Stimulated activated CD4-positive, alpha-beta T cell treated with anti-CD3 and anti-CD28 coated beads, Interleukin-12 subunit alpha, Interleukin-12 subunit beta, amount 100 ng/mL, for 24 hours (primary cell): ENCODE data around the gene CADPS.
"Not testable (repeated sequence)": the region's sequence is repeated elsewhere in the genome, so short reads cannot be mapped to it uniquely, and the experiment has no call there.

Experiments used
- DNase-seq, 2 experiments: peaks; one replicate each; pipeline ENCODE4 v3.0.0-alpha.2; 2020; ENCODE audit warnings: low read depth in 2 of 2

CADPS gene

GRCh38 chr3:62600033-62600432 lies 275.2 kb downstream of the CADPS start:
- no peak for DNase-seq

DNA sequence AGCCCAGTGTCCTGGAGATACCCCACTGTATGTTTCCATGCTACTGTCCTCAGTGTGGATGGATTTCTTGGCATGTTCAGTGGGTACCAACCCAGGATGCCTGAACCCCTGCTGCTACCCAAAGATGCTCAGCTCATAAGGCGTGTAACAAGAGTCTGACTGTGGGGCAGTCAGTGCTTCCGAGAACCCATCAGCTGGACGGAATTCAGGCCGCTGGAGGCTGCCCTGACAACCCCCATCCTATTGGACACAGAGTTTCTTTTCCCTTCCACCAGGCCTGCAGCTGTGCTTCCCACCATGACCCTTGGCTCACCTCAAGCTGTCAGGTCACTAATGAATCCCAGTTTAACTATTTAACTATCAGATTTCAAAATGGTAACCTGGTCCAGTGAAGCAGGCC lies 277.7 kb downstream of the CADPS start:
- DNase-seq: no peak

DNA sequence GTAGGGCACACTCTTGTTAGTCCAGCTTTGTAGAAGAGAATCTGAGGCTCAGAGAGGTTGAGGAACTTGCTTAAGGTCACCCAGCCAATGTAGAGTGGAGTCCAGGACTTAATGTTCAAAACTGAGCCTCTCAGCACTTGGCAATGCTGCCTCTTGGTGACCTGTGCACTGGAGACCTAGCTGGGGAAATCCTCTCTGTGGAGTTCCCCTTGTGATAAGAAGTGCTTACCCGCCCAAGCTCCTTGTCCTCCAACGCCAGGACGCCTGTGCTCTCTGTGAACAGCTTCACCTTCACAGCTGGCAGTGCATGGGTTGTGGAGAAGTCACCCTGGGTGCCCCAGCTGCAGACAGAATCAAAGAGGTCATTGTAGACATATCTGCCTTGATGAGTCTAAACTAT lies 282.8 kb downstream of the CADPS start:
- no peak for DNase-seq

- no peak for DNase-seq
Observed at GRCh38 chr3:62589078-62589477, 286.1 kb downstream of the CADPS start.

- no peak for DNase-seq
Observed at GRCh38 chr3:62587579-62588031, 287.6 kb downstream of the CADPS start.

- DNase-seq: no peak
Observed at GRCh38 chr3:62587169-62587568, 288.0 kb downstream of the CADPS start.

DNA sequence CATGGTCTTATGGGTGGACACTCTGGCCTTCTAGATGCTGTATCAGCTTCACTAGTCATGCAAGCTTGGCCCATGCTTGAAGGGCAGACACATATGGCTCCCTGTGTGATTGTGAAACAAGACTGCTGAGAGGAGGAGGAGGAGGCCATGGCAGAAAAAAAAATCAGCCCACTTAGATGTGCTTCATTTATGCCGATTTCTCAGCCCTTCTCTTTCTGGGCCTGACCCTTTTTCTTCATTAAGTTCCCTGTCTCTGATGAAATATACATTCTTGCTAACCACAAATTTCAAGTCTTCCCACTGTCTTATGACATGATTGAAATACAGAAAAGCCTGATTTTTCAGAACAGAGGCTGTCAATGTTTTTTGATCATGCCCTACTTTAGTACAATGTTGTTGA lies 288.9 kb downstream of the CADPS start:
- DNase-seq: no peak

DNA sequence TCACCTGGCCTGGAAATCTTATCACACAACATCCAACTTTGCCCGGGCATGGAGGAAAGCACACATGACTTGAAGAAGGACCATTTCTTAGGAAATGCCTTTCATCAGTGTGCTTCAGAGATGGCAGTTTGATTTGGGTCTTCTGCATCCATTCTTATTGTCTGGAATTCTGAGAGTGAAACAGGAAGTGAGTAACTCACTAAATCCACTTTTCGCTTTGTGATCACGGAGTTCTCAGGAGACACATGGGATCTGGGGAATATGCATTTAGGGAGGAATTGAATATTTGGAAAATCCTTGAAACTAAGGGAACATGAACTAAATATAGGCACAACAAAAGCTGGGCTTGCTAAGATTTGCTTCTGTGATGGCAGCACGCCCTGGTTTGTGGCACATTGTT lies 289.4 kb downstream of the CADPS start:
- DNase-seq: no peak

GRCh38 chr3:62584636-62585035 lies 290.6 kb downstream of the CADPS start:
- DNase-seq: no peak

DNA sequence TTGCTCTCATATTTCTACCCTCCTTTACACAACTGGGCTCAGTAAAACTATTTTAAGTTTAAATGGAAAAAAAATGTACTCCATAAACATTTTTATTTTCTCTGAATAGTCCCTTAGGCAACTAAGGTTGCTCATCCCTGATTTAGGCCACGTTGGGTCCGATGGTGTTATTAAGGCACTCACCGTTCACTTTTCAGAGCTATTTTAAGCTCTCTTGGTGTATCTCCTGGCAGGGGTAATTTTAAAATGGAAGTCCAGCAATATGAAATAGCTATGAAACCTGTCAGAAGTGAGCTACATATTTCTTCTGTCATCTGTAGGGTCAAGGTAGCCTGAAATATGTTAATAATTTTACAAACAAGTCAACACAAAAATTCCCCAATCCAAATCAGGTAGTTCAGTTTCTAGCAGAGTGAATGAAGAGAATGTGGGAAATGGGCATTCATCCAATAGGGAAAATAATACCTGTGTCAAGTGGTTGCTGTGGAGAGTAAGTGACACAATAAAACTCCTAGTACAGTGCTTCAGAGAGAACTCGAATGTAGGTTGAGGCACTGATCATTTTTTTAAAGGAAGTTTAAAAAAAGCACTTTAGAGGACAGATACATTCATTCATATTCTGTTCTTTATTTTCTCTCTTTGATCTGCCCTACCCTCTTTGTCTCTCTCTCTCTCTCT lies 292.6 kb downstream of the CADPS start:
- DNase-seq: no peak

DNA sequence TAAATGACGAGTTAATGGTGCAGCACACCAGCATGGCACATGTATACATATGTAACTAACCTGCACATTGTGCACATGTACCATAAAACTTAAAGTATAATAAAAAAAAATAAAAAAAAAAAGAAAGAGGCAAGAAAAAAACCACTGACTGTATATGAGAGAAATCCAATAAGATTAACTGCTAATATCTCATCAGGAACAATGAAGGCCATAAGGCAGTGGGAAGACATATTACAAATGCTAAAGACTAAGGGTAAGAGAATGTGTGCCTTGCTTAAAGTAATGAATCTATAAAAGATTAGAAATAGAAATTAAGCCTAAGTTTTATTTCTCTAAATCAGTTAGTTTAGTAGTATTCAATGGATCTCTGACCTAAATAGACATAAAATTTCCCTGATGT lies 294.7 kb downstream of the CADPS start:
- not testable (repeated sequence) for DNase-seq

- no peak for DNase-seq
Observed at GRCh38 chr3:62577153-62577552, 298.1 kb downstream of the CADPS start.

DNA sequence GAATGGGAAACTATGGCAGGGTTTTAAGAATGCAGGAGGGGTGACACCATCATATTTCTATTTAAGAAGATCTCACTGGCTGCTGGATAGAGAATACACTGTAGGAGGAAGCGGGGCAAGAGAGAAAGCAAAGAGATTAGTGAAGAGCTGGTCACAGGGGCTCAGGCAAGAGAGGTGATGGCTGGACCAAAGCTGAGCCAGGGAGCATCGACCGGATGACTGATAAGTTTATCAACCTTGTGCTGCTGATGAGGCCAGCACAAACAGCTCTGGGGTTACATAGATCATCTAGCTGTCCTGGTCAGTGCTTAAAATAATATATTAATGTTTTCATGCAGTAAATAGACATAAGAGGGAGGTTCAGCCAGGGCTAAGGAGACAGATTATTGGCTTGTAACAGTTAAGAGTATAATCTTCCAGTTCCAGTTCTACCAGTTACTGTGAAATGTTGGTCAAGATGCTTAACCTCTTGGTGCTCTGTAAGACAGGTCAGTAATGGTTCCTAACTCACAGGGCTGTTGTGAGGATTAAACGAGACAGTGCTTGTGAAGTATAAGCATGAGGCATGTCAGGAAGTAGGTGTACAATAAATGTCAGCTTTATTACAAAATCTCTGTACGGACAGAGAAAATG lies 300.8 kb downstream of the CADPS start:
- no peak for DNase-seq

DNA sequence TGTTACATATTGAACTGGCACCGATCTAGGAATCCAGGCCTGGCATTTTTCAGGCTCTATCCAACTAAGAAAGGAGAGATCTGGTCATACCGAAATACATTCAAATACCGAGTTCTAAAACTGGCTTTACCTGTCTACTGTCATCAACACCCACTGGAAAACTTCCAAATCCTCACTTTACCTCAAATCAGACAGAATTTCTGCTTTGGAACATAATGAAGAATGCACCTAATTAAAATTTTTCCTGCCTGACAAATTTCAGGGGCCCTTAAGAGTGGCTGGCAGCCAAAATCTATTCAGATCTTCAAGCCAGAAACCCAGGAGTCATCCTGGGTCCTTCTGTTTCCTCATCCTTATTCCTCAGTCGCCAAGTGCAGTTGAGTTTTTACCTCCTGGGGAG lies 303.3 kb downstream of the CADPS start:
- no peak for DNase-seq

DNA sequence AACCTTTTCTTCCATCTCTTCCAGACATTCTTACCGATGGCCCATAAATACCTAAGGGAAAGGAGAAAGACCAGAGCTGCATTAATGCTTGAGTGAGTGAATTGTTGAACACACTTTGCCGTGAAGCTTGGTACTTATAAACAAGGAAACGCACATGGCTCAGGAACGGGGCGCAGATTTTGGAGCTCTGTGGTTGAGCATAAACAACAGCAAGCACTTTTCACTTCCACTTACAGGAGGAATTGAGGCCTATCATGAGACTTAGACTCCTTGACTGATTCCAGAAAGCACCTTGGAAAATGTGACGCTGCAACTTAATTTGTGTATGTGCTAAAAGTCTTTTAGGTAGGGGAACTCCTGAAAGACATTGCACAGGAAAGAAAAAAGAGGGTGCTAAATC lies 304.3 kb downstream of the CADPS start:
- no peak for DNase-seq

- no peak for DNase-seq
Observed at GRCh38 chr3:62569609-62570008, 305.6 kb downstream of the CADPS start.

DNA sequence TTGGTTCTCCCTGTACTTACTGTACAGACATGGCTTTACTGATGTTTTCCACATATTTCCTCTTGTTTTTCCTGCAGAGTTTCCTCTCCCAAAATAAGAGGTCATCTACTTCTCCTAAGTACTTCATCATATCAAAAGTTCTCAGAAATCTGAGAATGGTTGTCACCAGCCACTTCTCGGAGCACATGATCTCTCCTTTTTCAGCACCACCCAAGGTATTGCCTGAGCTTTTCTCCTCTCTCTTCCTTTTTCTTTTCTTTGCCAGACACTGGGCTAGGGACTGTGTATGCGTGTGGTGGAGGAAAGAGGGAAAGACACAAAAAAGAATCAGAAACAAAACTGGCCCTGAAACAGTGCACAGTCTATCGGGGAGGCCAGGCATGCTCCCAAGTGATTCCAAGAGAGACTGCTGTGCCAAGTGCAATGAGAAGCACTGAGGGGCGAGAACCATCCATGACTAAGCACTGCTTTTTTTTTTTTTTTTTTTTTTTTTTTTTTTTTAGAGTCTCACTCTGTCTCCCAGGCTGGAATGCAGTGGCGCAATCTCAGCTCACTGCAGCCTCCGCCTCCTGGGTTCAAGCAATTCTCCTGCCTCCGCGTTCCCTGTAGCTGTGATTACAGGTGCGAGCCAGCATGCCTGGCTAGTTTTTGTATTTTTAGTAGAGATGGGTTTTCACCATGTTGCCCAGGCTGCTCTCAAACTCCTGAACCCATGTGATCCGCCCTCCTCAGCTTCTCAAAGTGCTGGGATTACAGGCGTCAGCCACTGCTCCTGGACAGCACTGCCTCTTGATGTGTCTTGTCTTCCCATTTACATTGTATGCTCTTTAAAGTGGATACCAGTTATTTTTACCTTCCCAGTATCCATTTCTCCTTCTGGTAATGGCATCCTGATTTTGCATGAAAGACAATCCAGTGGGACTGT lies 307.9 kb downstream of the CADPS start:
- no peak for DNase-seq

- no peak for DNase-seq
Observed at GRCh38 chr3:62566022-62566557, 309.1 kb downstream of the CADPS start.

DNA sequence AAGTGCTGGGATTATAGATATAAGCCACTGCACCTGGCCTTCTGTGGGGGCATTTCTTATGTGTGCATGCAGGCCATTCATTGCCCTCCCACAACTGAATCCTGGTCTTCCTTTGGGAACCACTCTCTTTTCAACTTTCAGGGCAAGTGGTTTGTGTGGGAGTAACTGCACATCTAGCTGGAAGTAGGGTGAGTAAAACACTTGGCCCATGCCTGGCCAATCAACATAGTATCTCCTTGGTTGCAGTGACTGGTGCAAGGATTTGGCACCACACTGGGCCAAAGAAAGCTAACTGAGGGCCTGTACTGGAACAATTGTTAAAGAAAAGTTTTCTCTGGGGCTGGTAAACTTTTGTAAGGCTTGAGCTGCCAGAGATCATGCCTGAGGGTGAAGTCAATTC lies 312.6 kb downstream of the CADPS start:
- DNase-seq: no peak

DNA sequence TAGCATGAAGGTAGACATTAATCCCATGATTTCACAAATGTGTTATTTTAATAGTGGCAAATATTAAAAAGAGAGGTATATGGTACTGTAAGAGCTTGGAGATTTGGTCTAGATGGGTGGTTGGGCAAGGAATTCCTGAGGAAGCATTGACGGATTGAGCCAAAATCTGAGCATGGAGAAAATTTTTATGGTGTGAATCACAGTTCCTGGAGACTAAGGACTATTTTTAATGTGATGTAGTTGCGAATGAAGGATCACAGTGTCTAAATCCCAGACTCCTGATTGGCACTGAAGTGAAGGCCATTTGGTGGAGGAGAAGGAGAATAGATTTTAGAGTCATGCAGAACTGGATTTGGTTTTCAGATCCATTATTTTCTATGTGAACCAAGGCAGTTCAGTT lies 313.2 kb downstream of the CADPS start:
- no peak for DNase-seq

- no peak for DNase-seq
Observed at GRCh38 chr3:62559831-62560445, 315.3 kb downstream of the CADPS start.

GRCh38 chr3:62558549-62559112 lies 316.6 kb downstream of the CADPS start:
- DNase-seq: no peak
